Embryonic facial prominence (tissue), 1 donor: ENCODE results near the gene DMRT1.

Experiments used
- DNase-seq: peaks from one replicate; pipeline ENCODE4 v3.0.0-alpha.2; 2016; ENCODE audit errors: extremely low spot score

DMRT1 gene

GRCh38 chr9:841371-842209 lies at the start of gene DMRT1:
Gene DMRT1, plus strand, starts transcription at chr9:841697. Its CDS starts 142 bp downstream, at chr9:841839.
- DNase-seq: no peak

GRCh38 chr9:792331-793260 lies 48.9 kb upstream of the DMRT1 start:
- no peak for DNase-seq

GRCh38 chr9:794386-794785 lies 47.1 kb upstream of the DMRT1 start:
- no peak for DNase-seq

- DNase-seq: no peak
These were observed 45.6 kb upstream of the DMRT1 start for GRCh38 chr9:795869-796268.

GRCh38 chr9:800591-801150 lies 40.8 kb upstream of the DMRT1 start:
- DNase-seq: no peak

- no peak for DNase-seq
These were observed 40.0 kb upstream of the DMRT1 start for GRCh38 chr9:801399-802071.

GRCh38 chr9:804026-804425 lies 37.5 kb upstream of the DMRT1 start:
- no peak for DNase-seq

- DNase-seq: no peak
These were observed 36.3 kb upstream of the DMRT1 start for GRCh38 chr9:805151-805550.

- no peak for DNase-seq
These were observed 35.0 kb upstream of the DMRT1 start for GRCh38 chr9:806285-807156.

GRCh38 chr9:811106-811531 lies 30.4 kb upstream of the DMRT1 start:
- DNase-seq: no peak

- DNase-seq: no peak
These were observed 22.5 kb upstream of the DMRT1 start for GRCh38 chr9:818958-819357.

- no peak for DNase-seq
These were observed 14.8 kb upstream of the DMRT1 start for GRCh38 chr9:826500-827280.

- no peak for DNase-seq
These were observed 1.2 kb upstream of the DMRT1 start for GRCh38 chr9:840343-840742.

- no peak for DNase-seq
These were observed 1.3 kb downstream of the DMRT1 start for GRCh38 chr9:842635-843426.

GRCh38 chr9:843427-843785 lies 1.9 kb downstream of the DMRT1 start:
- DNase-seq: no peak

GRCh38 chr9:846852-847251 lies 5.4 kb downstream of the DMRT1 start:
- DNase-seq: no peak

- DNase-seq: no peak
These were observed 6.0 kb downstream of the DMRT1 start for GRCh38 chr9:847505-847904.

GRCh38 chr9:849431-849830 lies 7.9 kb downstream of the DMRT1 start:
- DNase-seq: no peak

- DNase-seq: no peak
These were observed 11.0 kb downstream of the DMRT1 start for GRCh38 chr9:852539-852938.
